Nephron (organoid): Measurements from ENCODE around the gene C19orf53.
"Not testable (repeated sequence)": the region's sequence is repeated elsewhere in the genome, so short reads cannot be mapped to it uniquely, and the experiment has no call there.

Experiments used
- H3K27ac Mint-ChIP-seq, 3 experiments: 2 replicates each; pipeline ENCODE4 v1.8.0; 2020; ENCODE audit warnings: mixed read lengths in 3 of 3, mild to moderate bottlenecking in 2 of 3, moderate library complexity in 1 of 3
- H3K27me3 Mint-ChIP-seq: 2 replicates; pipeline ENCODE4 v1.8.0; 2021; ENCODE audit warnings: low read depth, mild to moderate bottlenecking, moderate library complexity, mixed read lengths
- H3K36me3 Mint-ChIP-seq: 2 replicates; pipeline ENCODE4 v1.8.0; 2020; ENCODE audit warnings: low read depth, mixed read lengths
- H3K4me1 Mint-ChIP-seq: 2 replicates; pipeline ENCODE4 v1.8.0; 2020; ENCODE audit warnings: mixed read lengths
- H3K4me3 Mint-ChIP-seq, 3 experiments: 2 replicates each; pipeline ENCODE4 v1.8.0; 2020; ENCODE audit warnings: mild to moderate bottlenecking in 3 of 3, mixed read lengths in 3 of 3, moderate library complexity in 2 of 3
- H3K9me3 Mint-ChIP-seq: 2 replicates; pipeline ENCODE4 v1.8.0; 2020; ENCODE audit warnings: mixed read lengths
- TF ChIP-seq, protein P1 (sequence below), 3 experiments: fragments of 200-600 bp; sonication (generic); IDR thresholded peaks; one replicate each; pipeline ENCODE4 v1.5.0; 2021; ENCODE audit warnings: antibody characterized with exemption in 3 of 3; ENCODE audit not compliant: unreplicated experiment in 3 of 3

The C19orf53 gene

DNA sequence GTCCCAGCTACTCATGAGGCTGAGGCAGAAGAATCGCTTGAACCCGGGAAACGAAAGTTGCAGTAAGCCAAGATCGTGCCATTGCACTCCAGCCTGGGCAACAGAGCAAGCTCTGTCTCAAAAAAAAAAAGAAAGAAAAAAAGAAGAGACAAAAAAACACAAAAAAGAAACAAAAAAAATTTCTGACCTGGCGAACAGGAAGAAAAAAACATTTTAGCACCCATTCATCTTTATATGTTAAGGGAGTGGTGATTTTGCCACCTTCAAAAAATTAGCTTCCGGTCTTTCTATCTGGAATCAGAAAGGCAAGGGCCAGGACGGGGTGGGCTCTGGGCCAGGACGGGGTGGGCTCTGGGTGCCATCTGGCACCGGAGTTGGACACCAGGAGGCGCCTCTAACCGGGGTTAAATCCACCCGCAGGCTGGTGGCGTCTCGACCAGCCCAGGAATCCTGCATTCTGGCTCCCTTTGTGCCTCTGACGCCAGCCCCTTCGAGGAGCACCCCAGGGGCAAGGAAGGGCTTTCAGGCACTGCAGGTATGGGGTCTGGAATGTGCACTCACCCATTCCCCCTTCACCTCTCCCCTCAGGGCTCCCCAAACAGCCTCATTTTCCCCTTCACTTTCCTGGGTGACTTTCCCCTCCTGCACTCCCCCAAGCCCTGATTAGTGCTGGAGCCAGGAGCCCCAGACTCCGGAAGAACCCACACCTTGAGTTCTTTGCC lies 10.6 kb downstream of the C19orf53 start:
- TF ChIP-seq, protein P1, sequence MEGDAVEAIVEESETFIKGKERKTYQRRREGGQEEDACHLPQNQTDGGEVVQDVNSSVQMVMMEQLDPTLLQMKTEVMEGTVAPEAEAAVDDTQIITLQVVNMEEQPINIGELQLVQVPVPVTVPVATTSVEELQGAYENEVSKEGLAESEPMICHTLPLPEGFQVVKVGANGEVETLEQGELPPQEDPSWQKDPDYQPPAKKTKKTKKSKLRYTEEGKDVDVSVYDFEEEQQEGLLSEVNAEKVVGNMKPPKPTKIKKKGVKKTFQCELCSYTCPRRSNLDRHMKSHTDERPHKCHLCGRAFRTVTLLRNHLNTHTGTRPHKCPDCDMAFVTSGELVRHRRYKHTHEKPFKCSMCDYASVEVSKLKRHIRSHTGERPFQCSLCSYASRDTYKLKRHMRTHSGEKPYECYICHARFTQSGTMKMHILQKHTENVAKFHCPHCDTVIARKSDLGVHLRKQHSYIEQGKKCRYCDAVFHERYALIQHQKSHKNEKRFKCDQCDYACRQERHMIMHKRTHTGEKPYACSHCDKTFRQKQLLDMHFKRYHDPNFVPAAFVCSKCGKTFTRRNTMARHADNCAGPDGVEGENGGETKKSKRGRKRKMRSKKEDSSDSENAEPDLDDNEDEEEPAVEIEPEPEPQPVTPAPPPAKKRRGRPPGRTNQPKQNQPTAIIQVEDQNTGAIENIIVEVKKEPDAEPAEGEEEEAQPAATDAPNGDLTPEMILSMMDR (IDR thresholded peaks at IDR 0.05; ENCODE audit: unreplicated experiment in 3 of 3): peak; percentile 45 to 58 (median 51)
- Mint-ChIP-seq H3K9me3 (no peaks in the 10 kb centered on the region), H3K27ac (peak overlapping the region in 1 of 3 experiments; percentile 41), H3K27me3 (peaks cover 6% of the 10 kb centered on the region), H3K36me3 (peaks cover under 1% of the 10 kb centered on the region), H3K4me1 (peaks cover 5% of the 10 kb centered on the region), H3K4me3 (no peak overlapping the region)

DNA sequence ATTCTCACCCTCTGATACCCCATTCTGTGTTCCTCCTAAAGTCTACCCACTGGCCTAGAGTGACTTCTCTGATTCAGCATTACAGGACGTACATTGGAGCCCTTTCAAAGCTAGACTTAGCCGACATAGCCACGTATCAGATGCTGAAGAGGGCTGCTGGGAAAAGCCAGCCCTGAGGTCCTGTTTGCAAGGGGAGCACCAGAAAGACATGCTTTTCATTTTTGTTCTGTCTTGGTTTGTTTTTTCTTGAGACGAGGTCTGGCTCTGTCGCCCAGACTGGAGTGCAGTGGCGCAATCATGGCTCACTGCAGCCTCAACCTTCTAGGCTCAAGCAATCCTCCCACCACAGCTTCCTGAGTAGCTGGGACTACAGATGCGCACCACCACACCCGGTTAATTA lies 14.7 kb downstream of the C19orf53 start:
- H3K27ac Mint-ChIP-seq: peak overlapping the region in 1 of 3 experiments; percentile 35
- H3K4me1 Mint-ChIP-seq: peaks cover 4% of the 10 kb centered on the region
- peaks cover 8% of the 10 kb centered on the region for H3K27me3 Mint-ChIP-seq
- TF ChIP-seq, protein P1 (IDR thresholded peaks at IDR 0.05; ENCODE audit: unreplicated experiment in 3 of 3): no peak
- H3K36me3 Mint-ChIP-seq: no peaks in the 10 kb centered on the region
- H3K9me3 Mint-ChIP-seq: no peaks in the 10 kb centered on the region
- no peak overlapping the region for H3K4me3 Mint-ChIP-seq

DNA sequence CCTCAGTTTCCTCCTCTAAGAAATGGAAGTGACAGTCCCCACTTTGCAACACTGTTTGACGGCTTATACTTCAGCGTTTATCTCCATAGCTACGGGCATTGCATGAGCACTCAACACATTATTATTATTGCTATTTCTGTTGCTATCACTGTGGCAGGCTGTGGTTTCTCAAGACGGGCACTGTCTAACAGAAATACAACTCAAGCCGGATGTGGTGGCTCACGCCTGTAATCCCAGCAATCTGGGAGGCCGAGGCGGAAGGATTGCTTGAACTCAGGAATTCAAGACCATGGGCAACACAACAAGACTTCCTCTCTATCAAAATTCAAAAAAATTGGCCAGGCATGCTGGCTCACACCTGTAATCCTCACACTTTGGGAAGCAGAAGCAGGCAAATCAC lies 16.1 kb downstream of the C19orf53 start:
- Mint-ChIP-seq H3K27me3 (peaks cover 8% of the 10 kb centered on the region), H3K4me3 (no peak overlapping the region), H3K27ac (peak overlapping the region in 1 of 3 experiments; percentile 48), H3K36me3 (no peaks in the 10 kb centered on the region), H3K4me1 (peaks cover 16% of the 10 kb centered on the region), H3K9me3 (no peaks in the 10 kb centered on the region)
- TF ChIP-seq, protein P1 (IDR thresholded peaks at IDR 0.05; ENCODE audit: unreplicated experiment in 3 of 3): no peak

DNA sequence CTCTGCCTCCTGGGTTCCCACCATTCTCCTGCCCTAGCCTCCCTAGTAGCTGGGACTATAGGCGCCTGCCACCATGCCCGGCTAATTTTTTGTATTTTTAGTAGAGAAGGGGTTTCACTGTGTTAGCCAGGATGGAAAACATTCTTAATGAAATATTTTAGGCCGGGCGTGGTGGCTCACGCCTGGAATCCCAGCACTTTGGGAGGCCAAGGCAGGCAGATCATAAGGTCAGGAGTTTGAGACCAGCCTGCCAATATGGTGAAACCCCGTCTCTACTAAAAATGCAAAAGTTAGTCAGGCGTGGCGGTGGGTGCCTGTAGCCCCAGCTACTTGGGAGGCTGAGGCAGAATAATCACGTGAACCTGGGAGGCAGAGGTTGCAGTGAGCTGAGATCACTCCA lies 19.1 kb downstream of the C19orf53 start:
- Mint-ChIP-seq H3K4me1 (peaks cover 29% of the 10 kb centered on the region), H3K27ac (peak overlapping the region in 1 of 3 experiments; percentile 91), H3K4me3 (peak overlapping the region; percentile 98 to 99 (median 99))
- not testable (repeated sequence) for H3K36me3 Mint-ChIP-seq, H3K9me3 Mint-ChIP-seq, H3K27me3 Mint-ChIP-seq

DNA sequence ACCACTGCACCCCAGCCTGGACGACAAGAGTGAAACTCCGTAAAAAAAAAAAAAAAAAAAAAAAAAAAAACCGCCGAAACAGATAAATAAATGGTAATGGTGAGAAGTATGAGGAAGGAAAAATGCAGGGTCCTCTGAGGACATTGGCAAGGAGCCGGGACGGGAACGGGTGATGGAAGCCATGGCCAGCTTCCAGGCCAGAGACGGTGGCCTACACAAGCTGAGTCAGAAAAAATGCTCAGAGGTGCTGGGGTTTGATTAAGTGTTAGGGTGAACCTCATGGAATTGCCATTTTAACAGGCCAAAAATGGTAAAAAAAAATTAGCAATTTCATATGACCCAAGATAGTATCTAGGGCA lies 20.1 kb downstream of the C19orf53 start:
- H3K36me3 Mint-ChIP-seq: peaks cover 3% of the 10 kb centered on the region
- TF ChIP-seq, protein P1 (IDR thresholded peaks at IDR 0.05; ENCODE audit: unreplicated experiment in 3 of 3): no peak
- H3K9me3 Mint-ChIP-seq: no peaks in the 10 kb centered on the region
- H3K27me3 Mint-ChIP-seq: peaks cover 5% of the 10 kb centered on the region
- peak overlapping the region; percentile 90 to 95 (median 91) for H3K27ac Mint-ChIP-seq
- peak overlapping the region; percentile 98 to 99 (median 99) for H3K4me3 Mint-ChIP-seq
- H3K4me1 Mint-ChIP-seq: peaks cover 29% of the 10 kb centered on the region

DNA sequence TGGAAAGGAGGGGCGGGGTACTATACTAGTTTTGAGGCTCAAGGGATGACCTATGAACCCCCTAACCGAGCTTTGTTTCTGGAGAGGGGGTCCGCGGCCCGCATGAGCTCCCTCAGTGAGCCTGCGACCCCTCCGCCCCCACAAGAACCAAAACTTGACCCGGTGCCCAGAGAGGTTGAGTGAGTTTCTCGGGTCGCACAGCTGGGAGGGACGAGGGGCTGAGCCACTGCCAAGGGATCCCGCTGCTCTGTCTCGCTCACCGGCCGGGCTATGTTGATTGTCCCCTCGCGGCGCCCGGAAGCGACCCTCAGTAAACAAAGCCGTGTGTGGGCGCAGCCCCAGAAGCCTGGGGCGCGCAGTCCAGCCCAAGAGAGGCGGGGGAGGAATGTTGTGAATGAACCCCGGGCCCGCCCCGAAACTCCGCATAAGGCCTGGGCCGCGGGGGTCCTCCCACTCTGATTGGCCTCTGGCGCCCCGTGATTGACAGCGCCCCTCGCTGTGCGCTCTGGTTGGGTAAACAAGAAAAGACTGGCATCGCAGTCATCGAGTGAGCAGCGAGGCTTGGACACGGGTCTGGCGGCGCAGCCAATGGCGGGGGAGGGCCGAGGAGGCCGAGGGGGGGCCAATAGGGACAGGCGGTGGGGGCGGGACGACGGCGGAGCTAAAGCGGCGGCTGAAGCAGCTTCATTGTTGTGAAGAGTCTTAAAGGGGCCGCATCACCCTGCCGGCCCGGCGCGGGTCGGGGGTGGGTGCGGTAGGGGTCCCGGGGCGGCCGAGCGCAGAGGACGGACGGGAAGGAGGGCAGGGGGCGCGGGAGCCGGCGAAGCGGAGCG lies 20.7 kb downstream of the C19orf53 start, which contains the start of gene ZSWIM4:
ZSWIM4 (plus strand) TSS at position 687 of the 833 bp plus-strand sequence. CDS start 206 bp downstream, outside the sequence.
- peaks cover 29% of the 10 kb centered on the region for H3K4me1 Mint-ChIP-seq
- H3K36me3 Mint-ChIP-seq: peaks cover 3% of the 10 kb centered on the region
- H3K4me3 Mint-ChIP-seq: peak within 1 kb of the TSS; percentile 98 to 99 (median 99)
- no peaks in the 10 kb centered on the region for H3K9me3 Mint-ChIP-seq
- H3K27me3 Mint-ChIP-seq: peaks cover 5% of the 10 kb centered on the region
- peak within 1 kb of the TSS; percentile 91 to 95 (median 94) for H3K27ac Mint-ChIP-seq
- TF ChIP-seq, protein P1 (IDR thresholded peaks at IDR 0.05; ENCODE audit: unreplicated experiment in 3 of 3): no peak
